AG04449 (cell line): ENCODE data around the gene RIMS1.

Experiments used
- CTCF ChIA-PET: fragments of 350-600 bp; formaldehyde crosslinking; extraction: SDS; loops from one replicate; lab custom pipeline; 2021; ENCODE audit warnings: antibody characterized with exemption; lab: Yijun Ruan, JAX
- POLR2A ChIA-PET: fragments of 400-600, 350-600 bp; formaldehyde crosslinking; extraction: SDS; loops from one replicate; lab custom pipeline; 2020; ENCODE audit warnings: antibody characterized with exemption, inconsistent platforms; lab: Yijun Ruan, JAX
- DNase-seq: peaks from one replicate; pipeline ENCODE4 v3.0.0-alpha.2; 2010; ENCODE audit warnings: low read depth, low spot score
- H3K4me3 ChIP-seq: 2 replicates; pipeline ENCODE4 v1.5.1; 2011; ENCODE audit warnings: low read depth, mild to moderate bottlenecking, control low read depth, low read length
- CTCF ChIP-seq: IDR thresholded peaks from one replicate; pipeline ENCODE4 v1.5.1; 2011; ENCODE audit warnings: mild to moderate bottlenecking, moderate library complexity, low read length, control low read depth, inconsistent platforms; ENCODE audit not compliant: insufficient read depth; ENCODE audit errors: missing control alignments

RIMS1 gene

GRCh38 chr6:72061286-72061685 lies 174.9 kb downstream of the RIMS1 start:
- CTCF ChIA-PET: interaction anchor here (2.1 kb wide), 1 partner anchor 9 kb away, joined by 6 read pairs; no protein-coding TSS in a partner anchor
- TF ChIP-seq CTCF: no peak
- DNase-seq: no peak
- H3K4me3 ChIP-seq: no peak overlapping the region
- POLR2A ChIA-PET: interaction anchor here (0.7 kb wide), 1 partner anchor 1017 kb away, joined by 3 read pairs; no protein-coding TSS in a partner anchor

GRCh38 chr6:72064399-72064975 lies 178.1 kb downstream of the RIMS1 start:
- DNase-seq: no peak
- ChIA-PET CTCF (no interaction called here), POLR2A (no interaction called here)
- H3K4me3 ChIP-seq: no peak overlapping the region
- TF ChIP-seq CTCF: no peak

- no peak overlapping the region for H3K4me3 ChIP-seq
- POLR2A ChIA-PET: no interaction called here
- no peak for TF ChIP-seq CTCF
- no peak for DNase-seq
- CTCF ChIA-PET: interaction anchor here (1.0 to 9.9 kb wide), 3 partner anchors 8 to 542 kb away, joined by 3 to 121 read pairs (median 3); no protein-coding TSS in a partner anchor
Measured at GRCh38 chr6:72078096-72078495, 191.7 kb downstream of the RIMS1 start.

GRCh38 chr6:72080260-72080941 lies 194.1 kb downstream of the RIMS1 start:
- ChIA-PET CTCF (interaction anchor here (9.9 kb wide), 1 partner anchor 545 kb away, joined by 121 read pairs; no protein-coding TSS in a partner anchor), POLR2A (no interaction called here)
- DNase-seq: no peak
- TF ChIP-seq CTCF: no peak
- H3K4me3 ChIP-seq: no peak overlapping the region

DNA sequence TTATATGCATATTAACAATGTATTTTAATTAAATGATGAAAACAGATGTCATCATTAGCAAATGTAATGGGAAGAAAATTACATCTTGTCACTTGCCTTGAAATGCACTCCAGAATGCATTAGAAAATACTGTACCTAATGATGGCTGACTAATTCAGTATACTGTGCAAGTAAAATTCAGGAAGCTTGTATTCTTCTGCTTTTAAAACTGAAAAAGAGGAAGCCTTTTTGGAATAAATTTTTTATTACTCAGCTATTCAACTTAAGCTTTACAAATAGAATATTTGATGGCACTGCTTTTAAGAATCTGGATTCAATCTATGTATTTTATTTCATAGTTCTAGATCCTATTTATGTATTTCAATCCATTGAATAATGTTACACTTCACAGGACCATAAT lies 195.5 kb downstream of the RIMS1 start:
- DNase-seq: no peak
- CTCF ChIA-PET: interaction anchor here (9.9 kb wide), 1 partner anchor 546 kb away, joined by 121 read pairs; no protein-coding TSS in a partner anchor
- POLR2A ChIA-PET: no interaction called here
- TF ChIP-seq CTCF: no peak
- H3K4me3 ChIP-seq: no peak overlapping the region

- POLR2A ChIA-PET: no interaction called here
- CTCF ChIA-PET: interaction anchor here (3.4 to 9.9 kb wide), 2 partner anchors 461 to 548 kb away, joined by 16 to 121 read pairs; no protein-coding TSS in a partner anchor
- DNase-seq: no peak
Measured at GRCh38 chr6:72083976-72084375, 197.6 kb downstream of the RIMS1 start.

More at GRCh38 chr6:72083976-72084375, 197.6 kb downstream of the RIMS1 start:
- H3K4me3 ChIP-seq: no peak overlapping the region
- no peak for TF ChIP-seq CTCF
